Tongue (tissue), 2 donors: ENCODE data around the gene SORT1. TPM values are rescaled to one million over a fixed set of nuclear protein-coding genes. Genes with fewer than 3 reads are reported as not detected.
"Not testable (repeated sequence)": the region's sequence is repeated elsewhere in the genome, so short reads cannot be mapped to it uniquely, and the experiment has no call there.

Source experiments
- DNase-seq: peaks from one replicate; pipeline ENCODE4 v3.0.0-alpha.2; 2015
- total RNA-seq: library from RNA; depleted of rRNA; stranded (reverse); fragments of >200 nt; gene quantifications from one replicate; pipeline ENCODE4 v1.2.3, GENCODE V29; 2014

The SORT1 gene
- 30.6 TPM for total RNA-seq

DNA sequence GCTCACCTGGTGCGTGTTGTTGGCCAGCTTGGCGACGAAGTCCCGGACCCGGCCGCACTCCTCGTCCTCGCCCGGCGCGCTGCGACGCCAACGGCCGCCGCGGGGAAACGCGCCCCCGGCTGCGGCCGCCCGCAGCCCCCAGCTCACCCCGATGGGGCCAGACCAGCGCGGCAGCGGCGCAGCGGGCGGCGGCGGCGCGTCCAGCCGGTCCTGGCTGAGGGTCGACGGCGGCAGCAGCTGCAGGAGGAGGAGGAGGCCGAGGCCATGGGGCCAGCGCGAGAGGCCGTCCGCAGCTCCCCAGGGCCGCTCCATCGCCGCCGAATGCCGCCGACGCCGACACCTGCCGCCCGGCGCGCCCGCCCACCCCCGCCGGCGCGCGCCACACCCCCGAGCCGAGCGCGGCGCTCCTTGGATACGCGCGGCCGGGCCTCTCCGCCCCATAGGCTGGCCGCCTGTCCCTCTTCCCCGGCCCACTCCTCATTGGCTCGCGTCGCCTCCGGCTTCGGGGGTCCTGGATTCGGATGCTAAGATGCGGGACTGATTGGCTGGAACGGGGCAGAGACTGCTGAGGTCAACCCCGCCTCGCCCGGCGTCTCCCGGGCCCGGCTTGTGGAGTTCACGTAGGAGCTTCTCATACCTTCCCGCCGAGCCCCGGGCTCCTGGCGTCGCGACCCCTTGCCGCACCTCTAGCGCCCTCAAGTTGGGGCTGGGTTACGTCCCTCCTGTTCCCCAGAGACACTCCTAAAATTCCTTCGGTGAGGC is at the start of gene SORT1:
Gene SORT1, minus strand, starts transcription at position 338 of the 762 bp plus-strand sequence. Its CDS starts 26 bp downstream, at position 312.
- peak; percentile 96 for DNase-seq

GRCh38 chr1:109445949-109446695 is 48.4 kb upstream of the SORT1 start:
- DNase-seq, result not testable (repeated sequence)

GRCh38 chr1:109444346-109444745 is 46.6 kb upstream of the SORT1 start:
- no peak for DNase-seq

- no peak for DNase-seq
Observed at GRCh38 chr1:109443476-109443875, 45.8 kb upstream of the SORT1 start.

DNA sequence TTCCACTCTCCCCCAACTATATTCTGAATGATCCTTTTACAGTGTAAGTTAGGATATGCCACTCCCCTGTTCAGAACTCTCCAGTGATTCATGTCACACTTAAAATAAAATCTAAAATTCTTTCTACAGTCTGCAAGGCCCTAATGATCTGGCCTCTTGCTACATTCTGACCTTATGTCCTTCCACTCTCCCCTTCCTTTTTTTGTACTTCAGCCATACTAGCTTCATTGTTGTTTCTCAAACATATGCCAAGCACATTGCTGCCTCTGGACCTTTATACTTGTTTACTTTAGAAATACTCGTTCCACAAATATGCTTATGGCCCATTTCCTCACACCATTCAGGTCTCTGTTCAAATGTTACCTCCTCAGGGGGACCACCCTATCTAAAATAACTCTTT is 43.4 kb upstream of the SORT1 start:
- DNase-seq, result no peak

GRCh38 chr1:109438798-109439297 is 41.1 kb upstream of the SORT1 start:
- DNase-seq, result no peak

GRCh38 chr1:109434484-109434883 is 36.8 kb upstream of the SORT1 start:
- DNase-seq, result no peak

- no peak for DNase-seq
Observed at GRCh38 chr1:109433322-109433721, 35.6 kb upstream of the SORT1 start.

- no peak for DNase-seq
Observed at GRCh38 chr1:109432336-109432735, 34.6 kb upstream of the SORT1 start.

DNA sequence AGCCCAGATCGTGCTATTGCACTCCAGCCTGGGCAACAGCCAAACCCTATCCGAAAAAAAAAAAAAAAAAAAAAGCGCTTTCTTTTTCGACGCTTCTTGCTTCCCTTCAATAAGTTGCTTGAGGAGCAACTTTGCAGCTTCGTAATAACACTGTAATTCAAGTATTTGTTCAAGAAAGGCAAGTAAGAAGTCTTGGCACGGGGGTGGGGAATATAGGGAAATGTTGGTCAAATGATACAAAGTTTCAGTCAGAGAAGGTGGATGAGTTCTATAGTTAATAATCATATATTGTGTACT is 29.4 kb upstream of the SORT1 start:
- no peak for DNase-seq

GRCh38 chr1:109426281-109427170 is 28.8 kb upstream of the SORT1 start, which contains the start of gene PSMA5:
Gene PSMA5, minus strand, starts transcription at chr1:109426448. Its CDS starts 118 bp downstream, at chr1:109426330.
- peak; percentile 99 for DNase-seq

GRCh38 chr1:109425391-109426280 is 27.9 kb upstream of the SORT1 start:
- DNase-seq, result no peak

DNA sequence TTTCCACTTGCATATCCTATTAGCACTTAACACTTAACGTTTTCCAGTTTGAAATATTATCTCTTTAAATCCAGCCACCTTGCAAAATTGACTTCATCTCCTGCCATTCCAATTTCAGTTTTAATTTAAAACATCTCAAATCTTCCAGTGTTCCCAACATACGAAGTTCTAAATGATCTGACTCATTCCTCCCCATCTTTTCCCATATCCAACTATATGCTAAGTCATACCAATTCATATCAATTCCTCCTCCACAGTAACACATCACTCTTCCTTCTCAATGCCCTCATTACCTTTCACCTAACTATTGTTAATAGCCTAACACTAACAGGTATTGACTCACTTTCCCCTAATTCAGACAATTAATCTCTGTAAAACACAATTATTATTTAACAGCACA is 25.8 kb upstream of the SORT1 start:
- no peak for DNase-seq

GRCh38 chr1:109412551-109412950 is 14.8 kb upstream of the SORT1 start:
- no peak for DNase-seq

GRCh38 chr1:109404838-109405237 is 7.1 kb upstream of the SORT1 start:
- DNase-seq, result no peak

DNA sequence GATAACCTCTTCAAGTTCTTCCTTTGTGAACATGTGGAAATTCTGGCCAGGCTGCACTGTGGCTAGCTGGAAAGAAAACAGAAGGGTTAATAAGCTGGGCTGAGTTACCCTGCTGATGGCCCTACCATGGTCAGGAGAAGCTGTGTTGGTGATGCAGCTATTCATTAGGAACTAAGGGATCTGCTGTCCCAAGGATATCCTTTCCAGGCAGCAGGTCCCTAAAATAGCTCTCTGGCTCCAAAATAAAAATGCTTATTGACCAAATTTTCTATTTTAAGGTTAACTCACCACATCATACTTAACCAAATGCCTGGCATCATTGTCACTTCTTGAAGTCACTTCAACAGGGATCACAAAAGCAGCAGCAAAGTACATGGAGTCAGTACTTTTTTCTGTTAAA is 4.3 kb upstream of the SORT1 start:
- no peak for DNase-seq

GRCh38 chr1:109400035-109400655 is 2.4 kb upstream of the SORT1 start:
- no peak for DNase-seq

DNA sequence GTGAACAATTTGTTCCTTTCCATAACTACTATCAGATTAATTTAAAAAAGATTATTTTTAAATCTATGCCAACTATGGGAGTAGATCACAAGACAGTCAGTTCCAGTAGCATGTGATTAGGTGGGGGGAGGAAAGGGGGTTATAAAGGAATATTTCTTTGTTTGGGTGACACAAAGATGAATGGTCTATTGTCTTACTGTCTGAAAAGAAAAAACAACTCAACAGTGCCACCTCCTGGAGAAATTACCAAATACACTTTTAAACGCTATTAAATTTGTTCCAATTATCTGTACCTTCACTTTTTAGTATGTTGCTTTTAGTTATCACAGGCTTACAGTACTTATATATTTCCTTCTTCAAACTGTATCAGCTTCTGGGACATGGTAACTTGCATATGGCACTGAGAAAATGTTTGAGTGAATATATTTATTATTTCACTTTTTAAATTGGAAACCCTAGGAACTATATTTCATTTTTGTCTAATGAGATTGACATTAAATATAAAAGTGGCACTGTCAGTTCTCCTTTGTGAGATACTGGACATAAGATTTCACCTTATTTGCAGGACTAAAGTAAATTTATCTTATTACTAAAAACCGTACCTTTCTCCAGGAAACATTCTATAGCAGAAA is 1.7 kb upstream of the SORT1 start:
- peak; percentile 89 for DNase-seq

DNA sequence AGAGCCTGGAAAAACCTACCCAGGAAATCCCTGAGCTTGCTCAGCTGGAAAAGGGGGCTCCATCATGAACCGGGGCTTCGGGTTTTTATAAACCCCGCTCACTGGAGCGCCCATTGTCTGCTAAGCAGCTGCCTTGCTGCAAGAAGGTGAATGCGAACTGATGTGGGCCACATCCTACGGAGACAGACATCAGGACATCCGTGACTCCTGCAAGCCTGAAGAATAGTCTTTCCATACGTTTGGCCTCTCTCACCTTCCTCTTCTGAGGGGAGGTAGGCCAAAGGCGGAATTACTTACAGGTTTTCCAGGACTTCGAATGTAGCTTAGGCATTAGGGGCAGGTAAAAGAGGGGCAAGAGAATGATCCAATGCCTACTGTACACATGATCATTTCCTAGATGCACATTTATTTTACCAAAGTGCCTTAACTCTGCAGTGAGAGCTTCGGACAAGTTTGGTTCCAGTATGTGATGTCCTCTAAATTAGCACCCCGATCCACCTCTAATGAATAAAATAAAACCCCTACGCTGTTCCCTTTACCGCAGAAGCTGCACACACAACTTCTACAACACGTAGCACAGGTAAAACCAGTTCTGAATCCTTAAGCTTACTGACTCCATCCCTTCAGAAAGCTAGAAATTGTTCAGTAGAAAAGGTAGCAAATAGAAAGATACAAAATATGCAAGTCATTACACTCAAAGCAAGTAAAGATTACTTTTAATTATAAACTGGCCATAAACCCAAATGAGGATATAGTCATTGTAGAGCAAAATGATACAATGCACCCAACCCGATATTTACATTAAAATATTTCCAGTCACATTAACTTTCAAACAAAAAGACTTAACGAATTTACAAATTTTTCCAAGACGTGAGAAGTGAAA is 866 bp upstream of the SORT1 start:
- peak; percentile 34 for DNase-seq
